ENCODE results near the gene CREBZF.

GRCh38 chr11:85673393-85673792 is 8.5 kb upstream of the CREBZF start:
- no peak for TF ChIP-seq CTCF (IDR thresholded peaks at IDR 0.05; ENCODE audit: insufficient read depth, low read depth, low read length)
- TF ChIP-seq EZH2 (IDR thresholded peaks at IDR 0.05; ENCODE audit: insufficient read depth, low read length): no peak
